GM18868 (cell line): ENCODE data around the gene ITGB8.

Experiments
- ATAC-seq: cut with Tn5 transposase; IDR thresholded peaks from one replicate; pipeline ENCODE4 v1.9.1; 2021; ENCODE audit warnings: mild to moderate bottlenecking, moderate library complexity; ENCODE audit not compliant: unreplicated experiment

The ITGB8 gene

GRCh38 chr7:20409961-20410360 lies 79.3 kb downstream of the ITGB8 start:
- ATAC-seq, result no peak

- no peak for ATAC-seq
Measured at GRCh38 chr7:20411372-20411771, 80.7 kb downstream of the ITGB8 start.

- ATAC-seq, result no peak
Measured at GRCh38 chr7:20412032-20412431, 81.3 kb downstream of the ITGB8 start.

- peak; percentile 75 for ATAC-seq
Measured at GRCh38 chr7:20417260-20417659, 86.6 kb downstream of the ITGB8 start.

GRCh38 chr7:20417675-20418382 lies 87.1 kb downstream of the ITGB8 start:
- no peak for ATAC-seq

GRCh38 chr7:20424500-20424899 lies 93.8 kb downstream of the ITGB8 start:
- no peak for ATAC-seq

- no peak for ATAC-seq
Measured at GRCh38 chr7:20430664-20431063, 100.0 kb downstream of the ITGB8 start.

- ATAC-seq, result no peak
Measured at GRCh38 chr7:20431146-20431545, 100.4 kb downstream of the ITGB8 start.

GRCh38 chr7:20432071-20432470 lies 101.4 kb downstream of the ITGB8 start:
- ATAC-seq, result no peak

GRCh38 chr7:20435305-20435704 lies 104.6 kb downstream of the ITGB8 start:
- no peak for ATAC-seq

- ATAC-seq, result no peak
Measured at GRCh38 chr7:20438248-20438647, 107.5 kb downstream of the ITGB8 start.

- ATAC-seq, result peak; percentile 90
Measured at GRCh38 chr7:20438694-20439376, 108.1 kb downstream of the ITGB8 start.

- no peak for ATAC-seq
Measured at GRCh38 chr7:20439416-20440185, 108.9 kb downstream of the ITGB8 start.

GRCh38 chr7:20440472-20441105 lies 109.9 kb downstream of the ITGB8 start:
- ATAC-seq, result no peak

GRCh38 chr7:20441346-20441745 lies 110.6 kb downstream of the ITGB8 start:
- ATAC-seq, result no peak

- ATAC-seq, result no peak
Measured at GRCh38 chr7:20441991-20442441, 111.3 kb downstream of the ITGB8 start.

GRCh38 chr7:20442951-20443350 lies 112.3 kb downstream of the ITGB8 start:
- ATAC-seq, result no peak

GRCh38 chr7:20444030-20444800 lies 113.5 kb downstream of the ITGB8 start:
- ATAC-seq, result no peak

- ATAC-seq, result peak; percentile 76
Measured at GRCh38 chr7:20447021-20447650, 116.4 kb downstream of the ITGB8 start.

GRCh38 chr7:20449176-20449575 lies 118.5 kb downstream of the ITGB8 start:
- no peak for ATAC-seq
